ENCODE data around the gene ACOX2. TPM values are rescaled to one million over a fixed set of nuclear protein-coding genes. Genes with fewer than 3 reads are reported as not detected.

Gene ACOX2
- total and polyA plus RNA-seq, 4 donors: 11.1 to 33.3 (median 15.6) TPM

DNA sequence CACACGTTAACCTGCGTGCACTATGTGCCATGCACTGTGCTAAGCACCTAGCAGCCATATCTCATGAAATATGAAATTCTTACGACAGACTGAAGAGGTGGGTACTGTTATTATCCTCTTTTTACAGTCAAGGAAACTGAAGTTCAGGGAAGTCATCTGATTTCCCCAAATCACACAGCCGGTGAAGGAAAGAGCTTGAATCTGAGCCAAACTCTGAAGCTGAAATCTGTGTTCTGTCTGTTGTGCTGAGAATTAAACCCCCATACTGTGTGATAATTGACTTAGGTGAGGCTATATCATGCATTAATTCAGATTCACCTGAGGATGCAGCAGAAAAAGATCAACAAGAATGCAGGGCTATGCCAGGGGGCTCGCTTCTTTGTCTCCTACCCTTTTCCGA, 39.7 kb upstream of the ACOX2 start:
- H3K36me3 ChIP-seq (ENCODE audit: control insufficient read depth, insufficient read depth, low read length): peaks cover 10% of the 10 kb centered on the region
- DNase-seq (ENCODE audit: low read depth in 4 of 6, low spot score in 6 of 6): peak in 2 of 6 donors; percentile 38 to 41
- H3K4me3 ChIP-seq (ENCODE audit: low read depth, low read length): peak overlapping the region; percentile 26
- no peaks in the 10 kb centered on the region for H3K27me3 ChIP-seq (ENCODE audit: control insufficient read depth, insufficient read depth, low read length)
- H3K9me3 ChIP-seq (ENCODE audit: control insufficient read depth, insufficient read depth, low read length): no peaks in the 10 kb centered on the region
- 50% methylated on average over 2 of the region's 6 CpGs for WGBS (ENCODE audit: insufficient coverage)
- peaks cover 69% of the 10 kb centered on the region for H3K4me1 ChIP-seq (ENCODE audit: control insufficient read depth, insufficient read depth, low read length)
- peak overlapping the region; percentile 77 for H3K27ac ChIP-seq (ENCODE audit: low read depth, low read length)

DNA sequence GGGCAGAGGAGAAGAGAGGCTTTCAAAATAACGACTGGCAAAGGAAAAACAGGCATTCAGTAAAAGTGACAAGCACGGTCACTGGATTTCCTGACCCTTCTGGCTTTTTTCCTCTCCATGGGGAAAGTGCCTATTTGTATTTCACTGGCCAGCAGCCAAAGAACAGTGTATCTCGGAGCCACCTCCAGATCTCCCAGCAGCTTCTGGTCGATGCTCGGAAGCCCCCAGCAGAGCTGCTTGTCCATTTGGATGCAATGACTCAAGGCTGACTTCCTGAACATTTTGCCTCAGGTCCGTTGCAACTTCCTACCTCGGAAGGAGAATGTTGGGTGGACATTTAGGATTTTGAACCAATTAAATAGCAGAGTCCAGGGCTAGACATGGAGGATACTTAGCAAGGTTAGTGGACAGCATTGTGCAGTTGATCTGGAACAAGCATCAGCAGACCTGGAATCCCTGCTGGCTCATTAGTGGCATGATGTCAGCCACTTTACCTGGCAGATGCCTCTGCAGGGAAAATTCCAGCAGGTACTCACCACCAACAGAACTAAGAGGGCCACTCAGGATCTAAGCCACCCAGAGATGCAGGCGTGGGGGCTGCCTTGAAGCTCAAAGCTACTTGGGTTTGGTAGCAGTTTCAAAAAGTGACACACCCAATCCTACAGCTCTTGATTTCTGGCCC, 39.1 kb upstream of the ACOX2 start:
- H3K9me3 ChIP-seq (ENCODE audit: control insufficient read depth, insufficient read depth, low read length): peaks cover 3% of the 10 kb centered on the region
- no peaks in the 10 kb centered on the region for H3K27me3 ChIP-seq (ENCODE audit: control insufficient read depth, insufficient read depth, low read length)
- DNase-seq (ENCODE audit: low read depth in 4 of 6, low spot score in 6 of 6): peak in 2 of 6 donors; percentile 67 to 78
- peaks cover 10% of the 10 kb centered on the region for H3K36me3 ChIP-seq (ENCODE audit: control insufficient read depth, insufficient read depth, low read length)
- peak overlapping the region; percentile 77 for H3K27ac ChIP-seq (ENCODE audit: low read depth, low read length)
- peaks cover 65% of the 10 kb centered on the region for H3K4me1 ChIP-seq (ENCODE audit: control insufficient read depth, insufficient read depth, low read length)
- WGBS (ENCODE audit: insufficient coverage): 28% methylated on average over 7 of the region's 8 CpGs
- peak overlapping the region; percentile 26 for H3K4me3 ChIP-seq (ENCODE audit: low read depth, low read length)

DNA sequence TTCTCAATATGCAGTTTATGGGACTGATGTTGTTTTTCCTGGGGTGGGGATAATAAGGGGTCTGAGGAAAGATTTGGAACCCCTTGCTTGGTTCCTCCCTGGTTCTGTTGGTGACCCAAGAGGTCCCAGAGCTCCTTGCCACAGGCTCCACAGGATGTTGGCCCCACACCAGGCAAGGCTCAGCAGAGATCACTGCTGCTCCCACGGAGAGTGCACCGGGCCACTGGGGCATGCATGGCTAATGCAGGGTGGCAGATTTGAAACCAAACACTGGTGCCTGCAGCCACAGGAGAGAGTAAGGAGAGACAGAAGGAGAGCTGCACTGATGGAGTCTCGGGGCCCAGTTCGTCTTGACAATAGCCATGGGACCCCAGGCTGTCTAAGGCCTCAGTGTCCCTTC, 37.7 kb upstream of the ACOX2 start:
- Histone ChIP-seq H3K4me3 (ENCODE audit: low read depth, low read length) (no peak overlapping the region), H3K36me3 (ENCODE audit: control insufficient read depth, insufficient read depth, low read length) (peaks cover 10% of the 10 kb centered on the region), H3K9me3 (ENCODE audit: control insufficient read depth, insufficient read depth, low read length) (peaks cover 3% of the 10 kb centered on the region), H3K4me1 (ENCODE audit: control insufficient read depth, insufficient read depth, low read length) (peaks cover 56% of the 10 kb centered on the region), H3K27ac (ENCODE audit: low read depth, low read length) (peak overlapping the region; percentile 3), H3K27me3 (ENCODE audit: control insufficient read depth, insufficient read depth, low read length) (no peaks in the 10 kb centered on the region)
- DNase-seq (ENCODE audit: low read depth in 4 of 6, low spot score in 6 of 6): peak in 1 of 6 donors; percentile 28
- 59% methylated on average over 4 of the region's 4 CpGs for WGBS (ENCODE audit: insufficient coverage)

DNA sequence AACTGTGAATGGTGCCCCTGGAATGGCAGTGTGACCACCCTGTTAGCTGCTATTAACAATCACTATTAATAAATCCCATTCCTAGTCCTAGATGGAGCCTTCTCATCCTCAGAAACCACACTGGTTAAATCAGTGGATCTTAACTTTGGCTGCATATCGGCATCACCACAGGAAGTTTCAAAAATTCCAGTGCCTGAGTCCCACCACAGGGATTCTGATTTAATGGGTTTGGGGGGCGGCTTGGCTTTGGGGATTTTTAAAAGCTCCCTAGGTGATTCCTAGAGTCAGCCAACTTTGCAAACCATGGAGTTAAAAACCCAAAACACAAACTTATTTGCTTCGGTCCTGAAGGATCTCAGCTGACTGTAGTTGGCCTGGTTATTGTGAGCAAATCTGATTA, 37.1 kb upstream of the ACOX2 start:
- WGBS (ENCODE audit: insufficient coverage): no CpG with 5 or more reads among the region's 3 CpGs
- H3K9me3 ChIP-seq (ENCODE audit: control insufficient read depth, insufficient read depth, low read length): peaks cover 3% of the 10 kb centered on the region
- H3K4me1 ChIP-seq (ENCODE audit: control insufficient read depth, insufficient read depth, low read length): peaks cover 56% of the 10 kb centered on the region
- peak overlapping the region; percentile 35 for H3K27ac ChIP-seq (ENCODE audit: low read depth, low read length)
- no peak overlapping the region for H3K4me3 ChIP-seq (ENCODE audit: low read depth, low read length)
- no peak for DNase-seq (ENCODE audit: low read depth in 4 of 6, low spot score in 6 of 6)
- H3K27me3 ChIP-seq (ENCODE audit: control insufficient read depth, insufficient read depth, low read length): no peaks in the 10 kb centered on the region
- peaks cover 14% of the 10 kb centered on the region for H3K36me3 ChIP-seq (ENCODE audit: control insufficient read depth, insufficient read depth, low read length)

DNA sequence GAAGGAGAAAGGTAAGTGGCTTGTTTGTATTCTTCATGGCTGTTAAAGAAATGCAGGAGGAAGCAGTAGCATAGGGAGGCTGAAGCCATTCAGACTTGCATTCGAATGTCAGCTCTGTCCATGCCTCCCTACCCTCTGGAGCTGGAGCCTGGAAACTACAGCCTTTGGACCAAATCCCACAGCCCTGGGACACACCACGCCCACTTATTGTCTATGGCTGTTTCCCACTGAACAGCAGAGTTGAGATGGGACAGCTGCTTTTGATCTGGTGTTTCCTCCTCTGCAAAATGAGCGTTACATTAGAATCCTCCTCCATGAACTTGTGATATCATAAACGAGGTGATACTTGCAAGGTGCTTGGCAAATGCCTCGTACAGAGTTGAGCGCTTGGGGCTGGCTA, 36.6 kb upstream of the ACOX2 start:
- Histone ChIP-seq H3K36me3 (ENCODE audit: control insufficient read depth, insufficient read depth, low read length) (peaks cover 14% of the 10 kb centered on the region), H3K4me3 (ENCODE audit: low read depth, low read length) (no peak overlapping the region), H3K27me3 (ENCODE audit: control insufficient read depth, insufficient read depth, low read length) (no peaks in the 10 kb centered on the region), H3K27ac (ENCODE audit: low read depth, low read length) (no peak overlapping the region), H3K4me1 (ENCODE audit: control insufficient read depth, insufficient read depth, low read length) (peaks cover 56% of the 10 kb centered on the region), H3K9me3 (ENCODE audit: control insufficient read depth, insufficient read depth, low read length) (peaks cover 3% of the 10 kb centered on the region)
- WGBS (ENCODE audit: insufficient coverage): 39% methylated on average over 5 of the region's 6 CpGs
- DNase-seq (ENCODE audit: low read depth in 4 of 6, low spot score in 6 of 6): peak in 2 of 6 donors; percentile 52 to 58

DNA sequence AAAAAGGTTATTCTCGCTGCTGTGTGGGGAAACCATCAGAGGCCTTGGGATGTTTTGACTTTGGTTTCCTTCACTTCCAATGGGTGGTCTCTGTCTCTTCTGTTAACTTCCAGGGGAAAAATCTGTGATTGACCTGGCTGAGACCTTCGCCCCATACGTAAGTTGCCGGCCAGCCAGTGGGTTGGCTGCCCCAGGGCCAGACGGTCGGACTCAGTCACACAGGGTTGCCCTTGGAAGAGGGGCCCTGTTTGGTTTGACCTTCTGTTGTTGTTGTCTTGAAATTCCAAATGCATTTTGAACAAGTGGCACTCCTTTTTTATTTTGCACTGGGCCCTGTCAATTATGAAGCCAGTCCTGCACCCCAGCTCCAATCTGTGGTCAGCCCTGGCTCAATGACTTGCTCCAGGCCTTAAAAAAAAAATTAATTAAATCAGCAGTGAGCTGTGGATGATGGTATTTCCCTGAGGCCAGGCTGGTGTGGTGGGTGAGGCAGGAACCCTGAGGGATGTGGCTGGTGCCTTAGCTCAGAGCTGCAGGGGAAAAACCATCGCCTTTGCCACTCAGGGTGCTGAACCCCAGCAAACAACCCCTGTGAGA, 35.7 kb upstream of the ACOX2 start:
- Histone ChIP-seq H3K4me1 (ENCODE audit: control insufficient read depth, insufficient read depth, low read length) (peaks cover 53% of the 10 kb centered on the region), H3K27ac (ENCODE audit: low read depth, low read length) (no peak overlapping the region), H3K36me3 (ENCODE audit: control insufficient read depth, insufficient read depth, low read length) (peaks cover 14% of the 10 kb centered on the region), H3K9me3 (ENCODE audit: control insufficient read depth, insufficient read depth, low read length) (peaks cover 3% of the 10 kb centered on the region), H3K4me3 (ENCODE audit: low read depth, low read length) (no peak overlapping the region), H3K27me3 (ENCODE audit: control insufficient read depth, insufficient read depth, low read length) (no peaks in the 10 kb centered on the region)
- WGBS (ENCODE audit: insufficient coverage): 95% methylated on average over 7 of the region's 7 CpGs
- no peak for DNase-seq (ENCODE audit: low read depth in 4 of 6, low spot score in 6 of 6)

DNA sequence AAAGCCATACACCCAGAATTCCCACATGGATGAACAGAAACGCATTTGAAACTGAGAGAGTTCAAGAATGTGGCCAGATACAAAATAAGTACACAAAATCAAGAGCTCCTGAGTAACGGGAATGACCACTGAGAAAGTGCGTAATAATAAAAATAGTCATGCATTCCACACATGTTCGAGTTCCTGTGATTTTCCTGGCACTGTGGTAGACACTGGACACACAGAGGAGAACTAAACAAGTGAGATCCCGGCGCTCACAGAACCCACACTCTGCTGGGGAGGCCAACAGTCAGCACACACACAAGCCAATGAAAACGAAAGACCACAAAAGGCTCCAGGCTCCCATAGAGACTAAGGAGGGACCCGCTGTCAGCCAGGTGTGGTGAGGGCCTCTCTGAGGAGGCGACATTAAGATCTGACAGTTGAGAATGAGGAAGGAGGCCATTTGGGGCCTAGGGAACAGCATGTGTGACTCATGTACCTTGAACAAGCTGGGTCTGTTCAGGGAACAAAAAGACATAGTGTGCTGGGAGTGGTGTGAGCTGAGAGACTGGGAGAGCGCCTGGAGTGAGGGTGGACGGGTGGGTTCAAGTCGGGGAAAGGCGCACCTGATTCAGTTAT, 35.1 kb upstream of the ACOX2 start:
- H3K36me3 ChIP-seq (ENCODE audit: control insufficient read depth, insufficient read depth, low read length): peaks cover 16% of the 10 kb centered on the region
- H3K9me3 ChIP-seq (ENCODE audit: control insufficient read depth, insufficient read depth, low read length): peaks cover 3% of the 10 kb centered on the region
- no peak for DNase-seq (ENCODE audit: low read depth in 4 of 6, low spot score in 6 of 6)
- 90% methylated on average over 8 of the region's 13 CpGs for WGBS (ENCODE audit: insufficient coverage)
- H3K4me3 ChIP-seq (ENCODE audit: low read depth, low read length): no peak overlapping the region
- peaks cover 47% of the 10 kb centered on the region for H3K4me1 ChIP-seq (ENCODE audit: control insufficient read depth, insufficient read depth, low read length)
- H3K27me3 ChIP-seq (ENCODE audit: control insufficient read depth, insufficient read depth, low read length): no peaks in the 10 kb centered on the region
- H3K27ac ChIP-seq (ENCODE audit: low read depth, low read length): no peak overlapping the region

DNA sequence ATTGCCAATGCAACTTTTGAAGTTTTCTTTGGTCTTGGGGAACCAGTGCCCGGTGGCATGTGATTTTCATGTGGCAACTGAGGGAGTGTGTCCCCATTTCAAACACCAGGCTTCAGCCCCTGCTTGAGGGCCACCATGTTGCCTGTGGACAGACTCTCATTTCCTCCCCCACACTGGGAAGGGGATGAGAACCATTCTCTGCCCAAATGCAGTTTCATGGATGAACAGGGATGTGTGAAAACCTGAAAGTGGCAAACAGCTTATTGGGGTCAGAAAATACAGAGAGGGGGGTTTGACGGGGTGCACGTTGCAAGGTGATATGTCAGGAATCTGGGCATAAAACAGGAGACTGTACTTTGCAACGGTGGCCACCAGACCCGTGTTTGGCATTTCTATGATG, 33.9 kb upstream of the ACOX2 start:
- WGBS (ENCODE audit: insufficient coverage): 92% methylated on average over 4 of the region's 5 CpGs
- Histone ChIP-seq H3K9me3 (ENCODE audit: control insufficient read depth, insufficient read depth, low read length) (peaks cover 3% of the 10 kb centered on the region), H3K4me3 (ENCODE audit: low read depth, low read length) (no peak overlapping the region), H3K27me3 (ENCODE audit: control insufficient read depth, insufficient read depth, low read length) (no peaks in the 10 kb centered on the region), H3K27ac (ENCODE audit: low read depth, low read length) (no peak overlapping the region), H3K36me3 (ENCODE audit: control insufficient read depth, insufficient read depth, low read length) (peaks cover 27% of the 10 kb centered on the region), H3K4me1 (ENCODE audit: control insufficient read depth, insufficient read depth, low read length) (peaks cover 36% of the 10 kb centered on the region)
- no peak for DNase-seq (ENCODE audit: low read depth in 4 of 6, low spot score in 6 of 6)

DNA sequence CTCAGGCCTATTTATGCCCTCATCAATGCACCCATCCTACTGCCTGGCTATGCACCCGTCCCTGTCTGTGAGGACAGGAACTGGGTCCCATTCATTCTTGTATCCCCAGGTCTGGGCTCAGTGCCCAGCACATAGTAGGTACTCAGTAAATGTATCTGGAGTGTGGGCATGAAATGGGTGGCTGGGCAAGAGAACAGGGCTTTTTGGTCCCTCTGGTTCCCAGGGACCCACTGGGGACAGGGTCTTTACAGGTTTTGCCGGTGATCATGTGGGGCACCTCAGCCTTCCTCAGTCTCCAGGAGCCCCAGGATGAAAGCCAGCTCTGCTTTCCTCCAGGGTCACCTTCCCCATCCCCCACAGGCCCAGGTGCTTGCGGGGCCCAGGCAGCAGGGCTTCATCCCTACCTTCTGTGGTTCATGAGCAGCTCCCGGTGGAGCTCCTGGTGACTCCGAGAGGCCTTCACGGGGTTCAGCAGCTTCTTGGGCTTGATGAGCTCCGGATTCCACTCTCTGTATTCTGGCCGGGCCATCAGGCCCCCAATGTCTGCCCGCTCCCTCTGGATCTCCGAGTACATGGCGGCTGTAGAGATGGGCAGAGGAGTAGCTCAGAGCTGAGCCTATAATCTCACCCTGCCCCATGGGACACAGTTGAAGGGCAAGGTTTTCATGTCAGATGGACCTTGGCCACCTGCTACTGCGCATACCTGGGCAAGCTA, 32.5 kb upstream of the ACOX2 start:
- H3K36me3 ChIP-seq (ENCODE audit: control insufficient read depth, insufficient read depth, low read length): peaks cover 32% of the 10 kb centered on the region
- H3K4me3 ChIP-seq (ENCODE audit: low read depth, low read length): no peak overlapping the region
- peaks cover 3% of the 10 kb centered on the region for H3K9me3 ChIP-seq (ENCODE audit: control insufficient read depth, insufficient read depth, low read length)
- WGBS (ENCODE audit: insufficient coverage): 97% methylated on average over 11 of the region's 12 CpGs
- H3K4me1 ChIP-seq (ENCODE audit: control insufficient read depth, insufficient read depth, low read length): peaks cover 22% of the 10 kb centered on the region
- H3K27ac ChIP-seq (ENCODE audit: low read depth, low read length): no peak overlapping the region
- no peaks in the 10 kb centered on the region for H3K27me3 ChIP-seq (ENCODE audit: control insufficient read depth, insufficient read depth, low read length)
- no peak for DNase-seq (ENCODE audit: low read depth in 4 of 6, low spot score in 6 of 6)

Measured in spinal cord (tissue), 10 donors.